A172 (cell line): ENCODE measurements around the gene OR56A4. TPM values are rescaled to one million over a fixed set of nuclear protein-coding genes. Genes with fewer than 3 reads are reported as not detected.
A peak's percentile ranks its signal among the peaks of the same experiment; 100 is the strongest.

Source experiments
- DNase-seq: peaks from one replicate; pipeline ENCODE4 v3.0.0-alpha.2; 2015; ENCODE audit warnings: low spot score
- total RNA-seq: library from RNA; depleted of rRNA; stranded (reverse); fragments of >200 nt; shearing (Covaris generic); gene quantifications from 2 replicates; pipeline ENCODE4 v1.2.3, GENCODE V29; 2014; rRNA removed

Gene OR56A4
- total RNA-seq: not detected in 2 replicates

- no peak for DNase-seq
Observed at GRCh38 chr11:6006846-6007245, at the start of gene OR56A4. Gene OR56A4 (minus strand): TSS chr11:6006946. CDS start chr11:6002992, 3,954 bp downstream.

GRCh38 chr11:6055569-6055968 is 48.8 kb upstream of the OR56A4 start:
- no peak for DNase-seq

- DNase-seq: no peak
Observed at GRCh38 chr11:6052374-6052773, 45.6 kb upstream of the OR56A4 start.

GRCh38 chr11:6040874-6041273 is 34.1 kb upstream of the OR56A4 start:
- DNase-seq: no peak

- no peak for DNase-seq
Observed at GRCh38 chr11:6030708-6031405, 24.1 kb upstream of the OR56A4 start, which contains the start of gene OR56A1. Gene OR56A1 (minus strand): TSS chr11:6030758. CDS start chr11:6027692, 3,066 bp downstream.

- no peak for DNase-seq
Observed at GRCh38 chr11:6027501-6027900, 20.8 kb upstream of the OR56A4 start.

GRCh38 chr11:6025056-6025455 is 18.3 kb upstream of the OR56A4 start:
- DNase-seq: no peak

GRCh38 chr11:6022956-6023355 is 16.2 kb upstream of the OR56A4 start:
- peak; percentile 34 for DNase-seq

GRCh38 chr11:6013042-6013441 is 6.3 kb upstream of the OR56A4 start:
- DNase-seq: no peak

- no peak for DNase-seq
Observed at GRCh38 chr11:6012035-6012668, 5.4 kb upstream of the OR56A4 start.

- no peak for DNase-seq
Observed at GRCh38 chr11:6006395-6006794, 351 bp downstream of the OR56A4 start.

GRCh38 chr11:6002202-6002699 is 4.5 kb downstream of the OR56A4 start:
- DNase-seq: no peak

GRCh38 chr11:5994791-5995190 is 12.0 kb downstream of the OR56A4 start:
- DNase-seq: no peak

- peak; percentile 17 for DNase-seq
Observed at GRCh38 chr11:5992604-5993251, 14.0 kb downstream of the OR56A4 start.

- no peak for DNase-seq
Observed at GRCh38 chr11:5992150-5992549, 14.6 kb downstream of the OR56A4 start.

GRCh38 chr11:5989203-5989602 is 17.5 kb downstream of the OR56A4 start:
- no peak for DNase-seq

GRCh38 chr11:5986885-5987284 is 19.9 kb downstream of the OR56A4 start, which contains the start of gene OR52L1:
Gene OR52L1 (minus strand): TSS chr11:5986985. CDS start chr11:5986930, 55 bp downstream.
- DNase-seq: no peak

- DNase-seq: no peak
Observed at GRCh38 chr11:5983443-5983842, 23.3 kb downstream of the OR56A4 start.

GRCh38 chr11:5973530-5973929 is 33.2 kb downstream of the OR56A4 start:
- no peak for DNase-seq

GRCh38 chr11:5968394-5968793 is 38.4 kb downstream of the OR56A4 start, which contains the start of gene OR56A5:
Gene OR56A5 (minus strand): TSS chr11:5968494. CDS start chr11:5968494, 0 bp downstream.
- no peak for DNase-seq

GRCh38 chr11:5967708-5968107 is 39.0 kb downstream of the OR56A4 start:
- peak; percentile 14 for DNase-seq

GRCh38 chr11:5966958-5967357 is 39.8 kb downstream of the OR56A4 start:
- DNase-seq: no peak
